ENCODE results near the gene NNT.

DNA sequence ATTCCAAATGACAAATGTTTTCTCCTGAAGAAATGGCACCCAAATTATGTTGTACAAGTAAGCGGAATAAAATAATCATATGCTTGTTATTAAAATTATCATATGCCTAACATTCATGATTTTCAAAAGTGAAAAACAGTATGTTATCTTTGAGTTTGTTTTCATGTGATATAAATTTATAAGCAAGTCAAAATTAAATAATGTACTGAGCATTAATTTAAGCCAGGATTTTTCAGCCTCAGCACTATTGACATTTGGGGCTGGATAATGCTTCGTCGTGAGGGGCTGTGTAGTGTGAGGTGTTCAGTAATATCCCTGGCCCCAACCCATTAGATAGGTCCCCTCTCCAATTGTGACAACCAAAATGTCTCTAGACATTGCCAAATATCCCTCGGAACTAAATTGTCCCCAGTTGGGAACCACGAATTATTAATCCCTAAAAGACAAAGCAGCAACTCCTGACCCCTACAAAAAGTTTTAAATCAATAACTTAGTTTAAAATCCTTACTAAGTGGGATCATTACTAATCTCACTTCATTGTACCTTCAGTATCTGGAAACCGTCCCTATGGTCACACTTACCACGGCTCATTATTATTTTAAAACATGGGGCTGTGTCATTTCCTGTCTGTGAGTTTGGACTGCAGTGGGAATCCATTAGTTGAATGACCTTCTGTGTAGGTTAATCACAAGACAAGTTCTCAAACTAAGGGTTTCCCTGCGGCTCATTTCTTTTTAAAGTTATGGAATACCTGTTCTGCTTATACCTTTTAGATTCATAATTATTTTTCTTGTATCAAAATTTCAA lies 1.3 kb upstream of the NNT start:
- TF ChIP-seq, protein P1, sequence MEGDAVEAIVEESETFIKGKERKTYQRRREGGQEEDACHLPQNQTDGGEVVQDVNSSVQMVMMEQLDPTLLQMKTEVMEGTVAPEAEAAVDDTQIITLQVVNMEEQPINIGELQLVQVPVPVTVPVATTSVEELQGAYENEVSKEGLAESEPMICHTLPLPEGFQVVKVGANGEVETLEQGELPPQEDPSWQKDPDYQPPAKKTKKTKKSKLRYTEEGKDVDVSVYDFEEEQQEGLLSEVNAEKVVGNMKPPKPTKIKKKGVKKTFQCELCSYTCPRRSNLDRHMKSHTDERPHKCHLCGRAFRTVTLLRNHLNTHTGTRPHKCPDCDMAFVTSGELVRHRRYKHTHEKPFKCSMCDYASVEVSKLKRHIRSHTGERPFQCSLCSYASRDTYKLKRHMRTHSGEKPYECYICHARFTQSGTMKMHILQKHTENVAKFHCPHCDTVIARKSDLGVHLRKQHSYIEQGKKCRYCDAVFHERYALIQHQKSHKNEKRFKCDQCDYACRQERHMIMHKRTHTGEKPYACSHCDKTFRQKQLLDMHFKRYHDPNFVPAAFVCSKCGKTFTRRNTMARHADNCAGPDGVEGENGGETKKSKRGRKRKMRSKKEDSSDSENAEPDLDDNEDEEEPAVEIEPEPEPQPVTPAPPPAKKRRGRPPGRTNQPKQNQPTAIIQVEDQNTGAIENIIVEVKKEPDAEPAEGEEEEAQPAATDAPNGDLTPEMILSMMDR (IDR thresholded peaks at IDR 0.05), result no peak
- no peak for TF ChIP-seq POLR2A (IDR thresholded peaks at IDR 0.05)
